ENCODE results near the gene LUZP1.

DNA sequence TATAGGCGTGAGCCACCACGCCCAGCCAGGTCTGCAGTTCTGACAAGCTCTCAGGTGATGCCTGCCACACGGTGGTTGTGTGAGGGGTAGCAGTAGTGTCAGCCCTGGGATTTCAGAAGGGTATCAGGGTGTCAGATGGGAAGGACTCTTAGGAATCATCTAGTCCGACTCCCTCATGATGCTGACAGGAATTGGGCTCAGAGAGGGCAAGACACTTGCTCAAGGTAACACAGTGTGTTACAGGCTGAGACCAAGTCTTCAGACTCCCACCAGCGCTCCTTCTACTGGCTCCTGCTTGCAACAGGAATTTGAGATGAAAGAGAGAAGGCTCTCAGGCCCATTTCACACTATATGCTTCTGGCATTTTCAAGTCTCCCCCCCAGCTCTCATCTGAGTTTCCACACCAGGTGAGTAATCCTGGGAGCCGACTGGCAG is 41.7 kb upstream of the LUZP1 start:
- no peak for TF ChIP-seq KAT7 (CRISPR knock-in tag; IDR thresholded peaks at IDR 0.05; ENCODE audit: borderline replicate concordance)
- TF ChIP-seq, protein P1, sequence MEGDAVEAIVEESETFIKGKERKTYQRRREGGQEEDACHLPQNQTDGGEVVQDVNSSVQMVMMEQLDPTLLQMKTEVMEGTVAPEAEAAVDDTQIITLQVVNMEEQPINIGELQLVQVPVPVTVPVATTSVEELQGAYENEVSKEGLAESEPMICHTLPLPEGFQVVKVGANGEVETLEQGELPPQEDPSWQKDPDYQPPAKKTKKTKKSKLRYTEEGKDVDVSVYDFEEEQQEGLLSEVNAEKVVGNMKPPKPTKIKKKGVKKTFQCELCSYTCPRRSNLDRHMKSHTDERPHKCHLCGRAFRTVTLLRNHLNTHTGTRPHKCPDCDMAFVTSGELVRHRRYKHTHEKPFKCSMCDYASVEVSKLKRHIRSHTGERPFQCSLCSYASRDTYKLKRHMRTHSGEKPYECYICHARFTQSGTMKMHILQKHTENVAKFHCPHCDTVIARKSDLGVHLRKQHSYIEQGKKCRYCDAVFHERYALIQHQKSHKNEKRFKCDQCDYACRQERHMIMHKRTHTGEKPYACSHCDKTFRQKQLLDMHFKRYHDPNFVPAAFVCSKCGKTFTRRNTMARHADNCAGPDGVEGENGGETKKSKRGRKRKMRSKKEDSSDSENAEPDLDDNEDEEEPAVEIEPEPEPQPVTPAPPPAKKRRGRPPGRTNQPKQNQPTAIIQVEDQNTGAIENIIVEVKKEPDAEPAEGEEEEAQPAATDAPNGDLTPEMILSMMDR (IDR thresholded peaks at IDR 0.05), result 0 out of 2 replicates have a peak, but pooled peaks have one; percentile 21
- TF ChIP-seq RELA (CRISPR knock-in tag; IDR thresholded peaks at IDR 0.05; ENCODE audit: borderline replicate concordance), result no peak
